Adrenal gland (tissue), 12 donors: ENCODE results near the gene SORCS3. TPM values are rescaled to one million over a fixed set of nuclear protein-coding genes. Genes with fewer than 3 reads are reported as not detected.

ENCODE experiments used
- DNase-seq, 7 donors: peaks; one replicate each; pipeline ENCODE4 v3.0.0-alpha.2; 2019 to 2020
- H3K27ac ChIP-seq, 5 donors: fragments of 200-600 bp; sonication (generic) in 4 of 5; 1 replicate in 3 of 5; 2 replicates in 2 of 5; pipeline versions ENCODE4 v1.5.1 to v1.8.0; 2016 to 2020; ENCODE audit warnings: mild to moderate bottlenecking in 1 of 5
- H3K27me3 ChIP-seq: fragments of 200-600 bp; 2 replicates; pipeline ENCODE4 v1.8.0; 2021
- H3K36me3 ChIP-seq, 2 donors: fragments of 200-600 bp; replicated peaks in 1 of 2; 1 replicate in 1 of 2; 2 replicates in 1 of 2; pipeline versions ENCODE4 v1.5.1 to v1.8.0; 2018 to 2022
- H3K4me1 ChIP-seq, 2 donors: fragments of 200-600 bp; replicated peaks in 1 of 2; 1 replicate in 1 of 2; 2 replicates in 1 of 2; pipeline versions ENCODE4 v1.5.1 to v1.8.0; 2018 to 2021
- H3K4me3 ChIP-seq, 4 donors: fragments of 200-600 bp; sonication (generic) in 3 of 4; one replicate each; pipeline ENCODE4 v1.5.1; 2016 to 2018
- H3K9me3 ChIP-seq, 3 donors: fragments of 200-600 bp; sonication (generic) in 1 of 3; replicated peaks in 1 of 3; 1 replicate in 2 of 3; 2 replicates in 1 of 3; pipeline versions ENCODE4 v1.5.1 to v1.8.0; 2016 to 2021
- POLR2A ChIP-seq, 2 donors: fragments of 450-650 bp; IDR thresholded peaks; one replicate each; pipeline ENCODE4 v1.6.1; 2017; ENCODE audit warnings: antibody characterized with exemption in 2 of 2, mild to moderate bottlenecking in 2 of 2, moderate library complexity in 1 of 2
- WGBS, 4 donors: extraction: QIAGEN DNeasy Blood & Tissue Kit in 2 of 4; methylation state at CpG; one replicate each; pipeline versions ENCODE4 v1.1.5 to v1.1.7; 2013 to 2017; 5-methylcytosine and 5-hydroxymethylcytosine counted together
- intact Hi-C, 2 donors: fragments of 100-400 bp; cut with DNase I; formaldehyde crosslinking; loops; one replicate each; pipeline versions ENCODE4 v1.14.1 to v1.15.0; 2022 to 2023
- polyA plus RNA-seq, 3 donors: library from polyadenylated mRNA; stranded (reverse); fragments of 200-250 nt in 2 of 3; fragments of 350-450 nt in 1 of 3; fragmentation: Illumina TruSeq in 1 of 3; extraction: RNeasy Lipid Tissue Mini Kit (QIAGEN cat#74804) in 1 of 3; gene quantifications; one replicate each; pipeline ENCODE4 v1.2.3, GENCODE V29; 2013 to 2014
- total RNA-seq, 9 donors: library from RNA; depleted of rRNA in 4 of 9; stranded (reverse); fragments of >200 nt in 4 of 9; fragments of 120-200 nt in 1 of 9; fragmentation: NEBNext Ultra II Directional in 1 of 9; extraction: Animal tissue kit (Norgen Biotek cat#: 25700) in 1 of 9; gene quantifications; one replicate each; pipeline versions ENCODE4 v1.1.0 to v1.2.4, GENCODE V29; 2013 to 2023
- TF ChIP-seq, protein P1 (sequence below), 6 experiments: fragments of 450-650 bp in 4 of 6; fragments of 200-600 bp in 2 of 6; sonication (generic) in 1 of 6; IDR thresholded peaks; 1 replicate in 5 of 6; 2 replicates in 1 of 6; pipeline versions ENCODE4 v1.5.1 to v1.8.0; 2016 to 2021; ENCODE audit warnings: antibody characterized with exemption in 6 of 6, mild to moderate bottlenecking in 2 of 6, moderate library complexity in 1 of 6
- donor health status: healthy with polysubstance abuse.
- donor health status: Bipolar disorder and iron deficiency.
- donor health status: DM: yes; HTN: yes; CAD: no.
- donor health status: DM: no; HTN: no; CAD: no.
- donor health status: DM: no; HTN: no; CAD: no.
- donor health status: DM: yes; HTN: yes; CAD: no.

Gene SORCS3
- total and polyA plus RNA-seq, 12 donors = 0.22 to 3.4 (median 1.2) TPM; not detected in 2

DNA sequence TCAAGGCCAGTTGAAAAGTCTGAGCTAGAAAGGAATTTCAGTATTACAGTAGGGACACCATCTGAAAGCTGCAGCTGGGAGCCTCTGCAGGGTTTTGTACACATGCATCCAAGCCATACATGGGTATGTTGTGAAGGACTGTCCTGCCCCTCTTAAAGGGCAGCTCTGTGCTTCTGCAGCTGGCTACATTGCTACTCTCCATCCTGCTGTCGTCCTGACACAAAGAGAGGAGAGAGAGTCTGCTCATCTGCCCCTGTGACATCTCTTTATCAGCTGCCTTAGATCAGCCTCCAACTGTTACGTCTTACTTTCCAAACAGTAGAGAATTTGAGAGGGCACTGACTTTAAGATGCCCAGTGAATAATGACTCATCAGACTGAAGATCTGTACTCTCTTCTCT, 602.7 kb downstream of the SORCS3 start:
- DNase-seq = no peak
- H3K36me3 ChIP-seq = no peaks in the 10 kb centered on the region
- no peaks in the 10 kb centered on the region for H3K27me3 ChIP-seq
- WGBS, 4 donors = 30 to 39% (median 33%) methylated on average over 2 of the region's 2 CpGs
- H3K9me3 ChIP-seq = no peaks in the 10 kb centered on the region
- TF ChIP-seq, protein P1, sequence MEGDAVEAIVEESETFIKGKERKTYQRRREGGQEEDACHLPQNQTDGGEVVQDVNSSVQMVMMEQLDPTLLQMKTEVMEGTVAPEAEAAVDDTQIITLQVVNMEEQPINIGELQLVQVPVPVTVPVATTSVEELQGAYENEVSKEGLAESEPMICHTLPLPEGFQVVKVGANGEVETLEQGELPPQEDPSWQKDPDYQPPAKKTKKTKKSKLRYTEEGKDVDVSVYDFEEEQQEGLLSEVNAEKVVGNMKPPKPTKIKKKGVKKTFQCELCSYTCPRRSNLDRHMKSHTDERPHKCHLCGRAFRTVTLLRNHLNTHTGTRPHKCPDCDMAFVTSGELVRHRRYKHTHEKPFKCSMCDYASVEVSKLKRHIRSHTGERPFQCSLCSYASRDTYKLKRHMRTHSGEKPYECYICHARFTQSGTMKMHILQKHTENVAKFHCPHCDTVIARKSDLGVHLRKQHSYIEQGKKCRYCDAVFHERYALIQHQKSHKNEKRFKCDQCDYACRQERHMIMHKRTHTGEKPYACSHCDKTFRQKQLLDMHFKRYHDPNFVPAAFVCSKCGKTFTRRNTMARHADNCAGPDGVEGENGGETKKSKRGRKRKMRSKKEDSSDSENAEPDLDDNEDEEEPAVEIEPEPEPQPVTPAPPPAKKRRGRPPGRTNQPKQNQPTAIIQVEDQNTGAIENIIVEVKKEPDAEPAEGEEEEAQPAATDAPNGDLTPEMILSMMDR (IDR thresholded peaks at IDR 0.05) = no peak
- TF ChIP-seq POLR2A (IDR thresholded peaks at IDR 0.05) = no peak
- intact Hi-C loops = no loop called here
- H3K27ac ChIP-seq = no peak overlapping the region
- H3K4me1 ChIP-seq = no peaks in the 10 kb centered on the region
- H3K4me3 ChIP-seq = no peak overlapping the region

DNA sequence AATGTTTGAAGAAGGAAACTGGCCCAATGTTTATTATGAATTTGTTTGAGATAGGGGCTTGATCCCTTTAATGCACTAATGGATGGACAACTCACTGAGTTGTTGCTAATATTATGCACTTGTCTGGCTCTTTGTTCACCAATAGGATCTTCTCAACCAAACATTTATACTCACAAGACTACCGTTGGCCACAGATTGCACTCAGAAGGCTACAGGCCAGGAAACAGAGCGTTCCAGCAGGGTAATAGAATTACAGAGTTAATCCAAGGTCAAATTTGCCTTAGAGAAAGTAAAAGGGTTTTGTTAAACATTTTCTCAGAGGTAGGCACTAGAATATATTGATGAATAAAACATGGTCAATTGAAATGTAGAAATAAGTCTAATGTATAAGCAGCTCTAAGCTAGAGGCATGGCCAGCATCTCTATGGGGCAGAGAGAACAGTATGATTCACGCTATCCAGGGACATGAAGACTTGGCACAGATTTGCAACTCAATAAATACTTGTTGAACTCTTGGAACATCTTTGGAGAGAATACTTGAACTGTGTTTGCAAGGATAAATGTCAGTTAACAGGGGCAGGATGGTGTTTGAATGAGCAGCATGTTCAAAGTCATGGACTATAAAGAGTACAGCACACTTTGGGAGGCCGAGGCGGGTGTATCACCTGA, 606.9 kb downstream of the SORCS3 start:
- H3K4me3 ChIP-seq = no peak overlapping the region
- H3K27ac ChIP-seq = no peak overlapping the region
- H3K4me1 ChIP-seq = no peaks in the 10 kb centered on the region
- DNase-seq = no peak
- H3K27me3 ChIP-seq = no peaks in the 10 kb centered on the region
- WGBS, 4 donors = 61 to 70% (median 67%) methylated on average over 5 of the region's 5 CpGs
- H3K9me3 ChIP-seq = no peaks in the 10 kb centered on the region
- intact Hi-C loops = no loop called here
- TF ChIP-seq, protein P1 (IDR thresholded peaks at IDR 0.05) = no peak
- no peak for TF ChIP-seq POLR2A (IDR thresholded peaks at IDR 0.05)
- no peaks in the 10 kb centered on the region for H3K36me3 ChIP-seq

DNA sequence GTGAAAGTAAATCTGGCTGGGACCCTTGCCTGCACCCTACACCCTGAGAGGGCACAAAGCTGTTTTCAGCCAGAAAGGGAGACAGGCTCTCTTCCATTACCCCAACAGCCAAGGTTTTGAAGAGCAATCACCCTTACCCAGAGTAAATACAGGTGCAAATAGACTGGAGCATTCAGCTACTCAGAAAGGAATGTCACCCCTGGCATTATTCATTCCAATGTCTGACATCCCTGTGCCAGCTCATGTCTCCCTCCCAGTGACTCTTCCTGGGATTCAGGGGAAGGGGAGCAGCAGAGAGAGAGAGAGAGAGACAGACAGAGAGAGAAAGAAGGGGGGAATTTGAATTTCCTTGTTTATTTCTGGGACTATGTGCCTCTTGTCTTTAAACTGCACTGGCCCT, 611.8 kb downstream of the SORCS3 start:
- DNase-seq = no peak
- Histone ChIP-seq H3K27me3 (no peaks in the 10 kb centered on the region), H3K36me3 (no peaks in the 10 kb centered on the region), H3K27ac (no peak overlapping the region), H3K9me3 (no peaks in the 10 kb centered on the region), H3K4me3 (no peak overlapping the region), H3K4me1 (no peaks in the 10 kb centered on the region)
- intact Hi-C loops = no loop called here
- TF ChIP-seq POLR2A (IDR thresholded peaks at IDR 0.05) = no peak
- TF ChIP-seq, protein P1 (IDR thresholded peaks at IDR 0.05) = no peak

DNA sequence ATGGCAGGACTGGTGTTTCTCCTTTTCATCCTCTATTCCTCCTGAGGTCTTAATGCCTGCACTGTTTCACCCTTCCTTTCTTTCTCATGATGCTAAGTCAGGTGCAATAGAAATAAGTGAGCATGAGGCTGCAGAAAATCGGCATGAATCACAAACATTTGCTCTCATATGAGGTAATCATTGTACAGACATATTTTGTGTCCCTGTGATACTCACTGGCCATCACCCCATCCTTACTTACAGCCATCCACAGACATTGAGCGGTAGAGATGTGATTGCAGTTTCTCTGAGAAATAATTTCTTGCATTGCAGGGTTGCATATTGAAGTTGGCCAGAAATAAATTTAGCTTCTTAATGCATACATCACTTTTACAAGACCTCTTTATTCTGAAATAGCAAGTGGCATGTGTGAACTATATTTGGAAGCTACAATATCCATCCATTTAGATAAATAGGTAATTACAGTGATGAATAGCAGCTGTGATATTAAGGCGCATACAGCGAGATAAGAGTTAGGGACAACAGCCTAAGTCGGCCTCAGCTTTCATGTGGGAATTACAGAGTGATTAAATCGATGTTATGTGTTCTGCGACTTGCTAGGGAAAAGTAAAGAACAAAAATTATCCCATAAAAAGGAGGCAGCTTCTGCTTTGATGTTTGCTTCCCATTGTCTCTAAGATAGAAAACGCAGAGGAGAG, 612.6 kb downstream of the SORCS3 start:
- 50 to 64% (median 57%) methylated on average over 8 of the region's 8 CpGs for WGBS, 4 donors
- no peak for DNase-seq

More for the DNA sequence above, 612.6 kb downstream of the SORCS3 start:
- Histone ChIP-seq H3K4me1 (no peaks in the 10 kb centered on the region), H3K9me3 (no peaks in the 10 kb centered on the region), H3K27me3 (no peaks in the 10 kb centered on the region), H3K36me3 (no peaks in the 10 kb centered on the region), H3K4me3 (no peak overlapping the region), H3K27ac (no peak overlapping the region)
- TF ChIP-seq, protein P1 (IDR thresholded peaks at IDR 0.05) = no peak
- TF ChIP-seq POLR2A (IDR thresholded peaks at IDR 0.05) = no peak
- intact Hi-C loops = no loop called here
